DND-41 (cell line): ENCODE measurements around the gene CEP170B.

Experiments used
- CTCF ChIP-seq: IDR thresholded peaks from 2 replicates; pipeline ENCODE4 v1.5.1; 2012; ENCODE audit warnings: borderline replicate concordance, low read length, moderate library complexity, mild to moderate bottlenecking; ENCODE audit not compliant: poor library complexity, severe bottlenecking; ENCODE audit errors: extremely low read depth
- EZH2 ChIP-seq: IDR thresholded peaks from 3 replicates; pipeline ENCODE4 v1.6.1; 2012; ENCODE audit warnings: borderline replicate concordance, low read depth, mild to moderate bottlenecking, moderate library complexity, low read length, inconsistent platforms; ENCODE audit not compliant: severe bottlenecking

- TF ChIP-seq CTCF (no peak), EZH2 (no peak)
Observed at GRCh38 chr14:104882325-104882973, 17.4 kb downstream of the CEP170B start.
